SW480 (cell line): ENCODE results near the gene SART3.
"Not testable (repeated sequence)": the region's sequence is repeated elsewhere in the genome, so short reads cannot be mapped to it uniquely, and the experiment has no call there.

Experiments
- DNase-seq: peaks from one replicate; pipeline ENCODE4 v3.0.0-alpha.2; 2016; ENCODE audit warnings: low spot score

SART3 gene

DNA sequence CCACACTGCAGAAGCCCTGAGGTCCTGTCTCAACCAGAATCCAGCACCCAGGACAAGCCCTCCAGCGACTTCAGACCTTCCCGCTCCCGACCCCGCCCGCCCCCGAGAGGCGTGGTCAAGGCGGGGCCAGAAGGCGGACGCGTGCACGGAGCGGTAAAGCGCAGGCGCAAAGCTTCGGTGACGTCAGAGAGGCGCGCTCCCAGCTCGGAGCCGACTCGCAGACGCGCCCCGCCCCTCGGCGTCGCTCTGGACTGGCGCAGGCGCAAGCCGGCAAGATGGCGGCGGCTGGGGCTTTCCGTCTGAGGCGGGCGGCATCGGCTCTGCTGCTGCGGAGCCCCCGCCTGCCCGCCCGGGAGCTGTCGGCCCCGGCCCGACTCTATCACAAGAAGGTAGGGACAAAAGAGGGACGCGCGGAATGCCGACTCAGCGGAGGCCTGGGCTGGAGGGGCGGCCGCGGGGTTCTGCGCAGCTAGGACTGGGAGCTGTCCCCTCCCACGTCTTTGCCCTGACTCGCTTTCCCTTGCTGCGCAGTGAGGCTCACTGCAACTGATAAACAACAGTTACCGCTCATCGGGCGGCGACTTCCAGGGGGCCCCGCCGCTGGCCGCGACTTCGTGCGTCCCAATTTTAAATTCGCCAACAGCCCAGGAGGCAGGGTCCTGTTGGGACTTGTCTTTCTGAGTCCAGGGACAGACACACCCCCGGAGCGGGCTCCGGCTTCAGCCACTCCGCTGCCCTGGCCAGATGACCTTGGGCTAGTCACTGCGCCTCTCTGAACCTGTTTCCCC is 1.6 kb upstream of the SART3 start, which contains the start of gene ISCU:
ISCU (plus strand) TSS at position 249 of the 788 bp plus-strand sequence; CDS start at position 276, 27 bp downstream.
- peak; percentile 93 for DNase-seq

DNA sequence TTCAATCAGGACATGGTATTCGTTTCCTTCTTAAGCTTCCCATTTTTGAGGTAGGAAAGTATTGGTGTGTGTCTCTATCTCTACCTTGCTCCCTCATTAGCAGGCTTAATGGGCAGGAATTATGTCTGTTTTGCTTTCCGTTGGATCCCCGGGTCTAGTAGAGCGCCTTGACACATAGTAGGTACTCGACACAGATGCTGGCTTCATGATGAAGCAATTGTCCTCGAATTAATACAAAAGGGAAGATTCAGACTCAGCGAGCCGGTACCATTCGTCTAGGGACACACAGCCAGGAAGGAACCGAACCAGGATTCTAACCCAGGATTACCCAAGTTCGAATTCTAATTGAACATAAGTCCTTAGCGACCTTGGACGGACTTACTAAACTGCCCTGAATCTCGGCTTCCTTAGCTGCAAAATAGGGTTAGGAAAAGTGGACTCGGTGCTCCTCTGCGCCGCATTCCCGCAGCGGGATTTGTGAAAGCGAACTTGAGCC is 927 bp upstream of the SART3 start:
- peak; percentile 43 for DNase-seq

DNA sequence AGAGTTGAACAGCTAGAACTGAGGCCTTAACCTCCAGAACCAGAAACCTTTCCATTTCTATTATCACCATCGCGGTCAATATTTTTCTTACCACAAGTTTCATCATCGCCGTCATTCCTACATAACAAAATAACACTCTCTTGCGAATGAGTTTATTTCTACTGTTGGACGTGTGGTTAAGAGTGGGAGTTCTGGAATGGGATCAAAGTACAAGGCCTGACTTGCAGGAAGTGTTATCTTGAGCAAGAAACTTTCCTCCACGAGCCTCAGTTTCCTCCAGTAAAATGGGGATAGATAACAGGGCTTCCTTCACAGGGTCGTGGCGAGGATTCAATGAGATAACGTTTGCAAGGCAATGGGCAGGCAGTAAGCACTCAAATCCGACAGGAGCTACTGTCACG is 652 bp downstream of the SART3 start:
- peak; percentile 70 for DNase-seq

DNA sequence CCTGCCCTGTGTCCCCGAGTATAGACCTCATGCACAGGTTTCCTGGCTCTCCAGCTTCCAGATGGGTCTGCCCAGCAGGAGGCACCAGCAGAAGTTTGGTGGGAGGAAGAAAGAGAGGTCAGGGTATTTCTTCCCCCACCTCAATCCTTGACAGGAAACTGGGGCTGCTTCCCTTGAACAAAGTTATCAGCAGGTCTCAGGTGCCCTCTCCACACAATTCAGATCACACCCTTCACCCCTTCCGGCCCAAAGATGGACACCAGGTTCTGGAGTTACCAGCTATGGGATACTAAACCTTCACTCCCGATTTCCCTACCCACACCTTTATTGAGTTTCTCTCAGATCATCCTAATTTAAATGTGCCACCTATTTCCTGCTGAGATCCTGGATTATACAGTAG is 1.2 kb downstream of the SART3 start:
- no peak for DNase-seq

DNA sequence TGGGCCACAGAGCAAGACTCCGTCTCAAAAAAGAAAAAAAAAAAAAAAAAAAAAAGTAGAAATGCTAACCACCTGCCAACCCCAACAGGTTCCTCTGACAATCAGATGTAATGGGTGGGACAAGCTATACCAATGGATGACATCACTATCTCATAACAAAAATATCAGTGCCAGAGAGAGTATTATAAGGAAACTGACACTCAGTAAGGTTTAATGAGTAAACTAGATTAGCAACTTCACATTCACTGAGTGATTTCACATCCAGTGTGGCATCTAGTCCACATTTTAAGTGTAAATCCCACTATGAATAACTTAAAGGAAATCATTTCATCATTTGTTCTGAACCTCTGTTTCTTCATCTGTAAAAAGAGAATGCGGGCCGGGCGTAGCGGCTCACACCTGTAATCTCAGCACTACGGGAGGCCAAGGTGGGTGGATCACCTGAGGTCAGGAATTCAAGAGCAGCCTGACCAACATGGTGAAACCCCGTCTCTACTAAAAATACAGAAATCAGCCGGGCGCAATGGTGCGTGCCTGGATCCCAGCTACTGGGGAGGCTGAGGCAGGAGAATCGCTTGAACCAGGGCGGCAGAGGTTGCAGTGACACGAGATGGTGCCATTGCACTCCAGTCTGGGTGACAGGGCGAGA is 1.8 kb downstream of the SART3 start:
- DNase-seq = no peak

DNA sequence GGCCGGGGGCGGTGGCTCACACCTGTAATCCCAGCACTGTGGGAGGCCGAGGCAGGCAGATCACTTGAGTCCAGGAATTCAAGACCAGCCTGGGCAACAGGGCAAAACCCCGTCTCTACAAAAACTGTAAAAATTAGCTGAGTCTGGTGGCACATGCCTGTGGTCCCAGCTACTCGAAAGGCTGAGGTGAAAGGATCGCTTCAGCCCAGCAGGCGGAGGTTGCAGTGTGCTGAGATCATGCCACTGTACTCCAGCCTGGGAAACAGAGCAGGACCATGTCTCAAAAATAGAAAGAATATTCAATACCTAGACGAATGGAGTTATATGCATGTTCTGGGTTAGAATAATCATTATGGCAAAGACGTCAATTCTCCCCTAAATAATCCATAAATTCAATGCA is 5.6 kb downstream of the SART3 start:
- not testable (repeated sequence) for DNase-seq

DNA sequence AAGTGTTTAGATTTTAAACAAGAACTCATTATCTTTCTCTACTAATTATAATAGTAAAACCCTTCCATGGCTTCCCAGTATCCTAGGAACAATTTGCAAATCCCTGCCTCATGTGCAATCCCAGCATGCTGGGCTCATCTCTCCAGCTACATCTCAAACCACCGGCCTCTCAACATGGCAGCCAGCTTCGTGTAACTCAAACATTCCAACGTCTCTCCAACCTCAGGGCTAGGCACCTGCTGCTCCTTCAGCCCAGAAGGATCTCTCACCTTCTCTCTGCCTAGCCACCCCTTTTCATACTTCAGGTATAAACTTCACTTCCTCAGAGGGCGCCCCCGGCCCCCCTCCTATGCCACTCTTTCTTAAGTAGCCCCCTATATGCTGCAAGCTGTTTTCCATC is 7.2 kb downstream of the SART3 start:
- DNase-seq = no peak

DNA sequence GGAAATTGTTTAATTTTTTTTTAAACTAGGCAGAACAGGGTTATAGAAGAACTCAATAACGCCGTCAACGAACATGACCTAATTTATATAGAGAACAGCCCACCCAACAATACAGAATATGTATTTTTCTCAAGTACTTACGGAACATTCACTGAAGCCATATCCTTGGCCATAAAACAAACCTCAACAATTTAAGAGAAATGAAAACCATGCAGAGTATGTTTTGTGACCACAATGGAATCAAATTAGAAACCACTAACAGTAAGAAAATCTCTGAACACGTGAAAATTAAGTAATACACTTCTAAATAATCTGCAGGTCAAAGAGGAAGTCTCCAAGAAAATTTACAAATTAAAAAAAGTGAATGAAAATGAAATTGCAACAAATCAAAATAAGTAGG is 9.4 kb downstream of the SART3 start:
- DNase-seq = peak; percentile 7

DNA sequence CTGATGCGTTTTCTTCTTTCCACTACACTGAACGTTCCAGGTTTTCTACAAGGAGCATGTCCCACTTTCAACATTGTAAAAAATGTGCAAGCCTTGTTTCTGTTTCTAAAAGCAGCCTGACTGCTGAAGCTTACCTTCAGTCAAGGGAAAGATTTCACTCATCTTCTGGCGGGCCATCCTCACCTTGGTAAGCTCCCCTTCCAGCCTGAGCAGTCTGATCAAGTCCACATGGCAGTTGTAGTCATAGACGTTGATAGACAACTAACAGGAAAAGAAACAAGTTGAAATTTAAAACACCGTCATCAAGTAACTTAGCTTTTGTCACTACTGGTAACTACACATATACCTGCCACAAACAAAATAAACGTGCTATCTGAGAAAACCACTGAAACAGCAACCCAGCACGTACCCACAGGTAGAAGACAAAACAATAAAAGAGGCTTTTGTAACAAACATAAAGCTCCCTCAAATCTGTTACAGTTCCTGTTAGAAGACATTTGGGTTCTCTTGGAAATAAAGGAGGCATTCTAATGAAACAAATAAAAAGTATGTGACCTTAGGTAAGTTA is 11.9 kb downstream of the SART3 start:
- no peak for DNase-seq

DNA sequence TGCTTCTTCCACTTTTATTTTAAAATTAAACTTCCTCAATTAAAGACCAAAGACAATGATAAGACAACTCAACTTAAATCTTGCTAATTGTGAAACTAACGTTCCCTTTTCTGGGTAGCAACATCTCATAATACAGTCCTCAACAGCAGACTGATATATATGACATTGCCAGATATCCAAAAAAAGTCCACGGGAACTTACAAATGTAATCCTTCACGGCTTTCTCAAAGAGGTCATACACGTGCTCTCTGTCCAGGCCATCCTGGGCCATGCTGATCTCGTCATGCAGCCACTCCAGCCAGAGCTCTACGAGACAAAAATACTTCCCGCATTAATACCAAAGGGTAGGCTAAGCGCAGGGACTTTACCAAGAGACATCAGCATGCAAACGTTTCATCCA is 13.3 kb downstream of the SART3 start:
- no peak for DNase-seq

DNA sequence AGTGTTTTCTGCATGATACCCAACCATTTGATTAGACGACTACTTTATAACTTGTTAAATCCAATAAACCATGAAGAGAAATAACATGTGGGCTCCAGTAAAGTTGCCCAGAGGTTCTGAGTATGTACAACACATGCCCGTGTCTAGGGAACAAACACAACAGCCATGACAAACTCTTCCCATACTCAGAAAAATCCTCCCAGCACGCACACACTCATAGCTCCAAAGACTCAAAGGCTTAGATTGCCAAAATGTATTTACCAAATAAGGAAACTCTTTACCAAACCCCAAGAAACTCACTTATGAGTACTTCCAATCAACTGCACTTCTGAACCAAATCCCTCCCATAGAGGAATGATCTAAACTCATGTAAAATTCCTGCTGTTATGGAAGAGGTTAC is 17.3 kb downstream of the SART3 start:
- no peak for DNase-seq

DNA sequence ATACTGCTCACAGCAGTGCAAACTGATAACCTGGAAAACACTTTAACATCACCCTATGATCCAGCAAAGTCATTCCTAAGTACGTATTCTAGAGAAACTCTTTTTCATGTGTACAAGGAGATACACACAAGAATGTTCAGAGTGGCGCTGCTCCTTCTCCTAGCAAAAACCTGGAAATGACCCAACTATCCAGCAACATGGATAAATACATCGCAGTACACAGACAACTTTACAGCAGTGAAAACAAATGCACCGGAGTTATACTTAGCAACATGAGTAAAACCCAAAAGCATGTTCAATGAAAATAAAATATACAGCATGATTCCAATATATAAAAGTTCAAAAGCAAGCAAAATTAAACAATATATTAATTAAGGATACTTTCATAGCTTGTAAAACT is 18.7 kb downstream of the SART3 start:
- DNase-seq = no peak

DNA sequence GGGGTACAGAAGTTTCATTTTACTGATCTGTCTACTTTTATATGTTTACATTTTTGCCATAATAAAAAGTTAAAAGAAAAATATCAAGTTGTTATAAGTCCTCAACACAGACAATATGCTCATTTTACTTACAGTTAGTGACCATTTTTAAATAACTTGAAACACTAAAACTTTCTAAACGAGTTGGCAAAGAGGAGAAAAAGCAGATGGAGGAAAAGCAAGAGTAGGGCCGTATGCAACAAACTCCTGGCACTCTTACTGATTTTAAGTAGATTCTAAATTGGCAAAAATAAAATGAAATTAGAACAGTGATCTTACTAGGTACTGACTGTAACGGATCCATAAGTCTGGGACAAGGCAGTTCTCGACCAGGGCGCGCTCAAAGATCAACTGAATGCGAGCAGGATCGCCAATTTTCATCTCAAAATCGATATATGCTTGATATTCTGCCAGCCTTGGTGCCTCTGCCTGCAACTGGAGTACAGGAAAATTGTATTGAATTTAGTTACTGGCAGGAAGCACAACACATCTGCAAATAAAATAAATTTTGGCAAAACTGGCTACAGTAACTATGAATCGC is 22.3 kb downstream of the SART3 start:
- DNase-seq = no peak

DNA sequence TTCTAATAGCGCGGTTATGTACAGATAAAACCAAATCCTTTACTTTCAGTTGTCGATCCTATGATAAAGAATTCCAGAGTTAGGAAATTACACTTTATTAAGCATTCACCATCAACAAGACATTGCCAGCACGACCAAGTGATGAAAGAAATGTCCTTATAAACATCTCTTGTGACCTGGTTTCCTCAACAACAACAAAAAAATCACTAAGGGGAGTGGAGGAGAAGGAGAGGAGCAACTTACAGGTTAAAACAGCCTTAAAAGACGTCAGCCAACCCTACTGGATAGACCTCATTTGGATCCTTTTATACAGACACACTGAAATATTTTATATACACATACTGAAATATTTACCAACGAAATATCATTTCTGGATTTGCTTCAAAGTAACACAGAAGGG is 22.8 kb downstream of the SART3 start:
- no peak for DNase-seq

DNA sequence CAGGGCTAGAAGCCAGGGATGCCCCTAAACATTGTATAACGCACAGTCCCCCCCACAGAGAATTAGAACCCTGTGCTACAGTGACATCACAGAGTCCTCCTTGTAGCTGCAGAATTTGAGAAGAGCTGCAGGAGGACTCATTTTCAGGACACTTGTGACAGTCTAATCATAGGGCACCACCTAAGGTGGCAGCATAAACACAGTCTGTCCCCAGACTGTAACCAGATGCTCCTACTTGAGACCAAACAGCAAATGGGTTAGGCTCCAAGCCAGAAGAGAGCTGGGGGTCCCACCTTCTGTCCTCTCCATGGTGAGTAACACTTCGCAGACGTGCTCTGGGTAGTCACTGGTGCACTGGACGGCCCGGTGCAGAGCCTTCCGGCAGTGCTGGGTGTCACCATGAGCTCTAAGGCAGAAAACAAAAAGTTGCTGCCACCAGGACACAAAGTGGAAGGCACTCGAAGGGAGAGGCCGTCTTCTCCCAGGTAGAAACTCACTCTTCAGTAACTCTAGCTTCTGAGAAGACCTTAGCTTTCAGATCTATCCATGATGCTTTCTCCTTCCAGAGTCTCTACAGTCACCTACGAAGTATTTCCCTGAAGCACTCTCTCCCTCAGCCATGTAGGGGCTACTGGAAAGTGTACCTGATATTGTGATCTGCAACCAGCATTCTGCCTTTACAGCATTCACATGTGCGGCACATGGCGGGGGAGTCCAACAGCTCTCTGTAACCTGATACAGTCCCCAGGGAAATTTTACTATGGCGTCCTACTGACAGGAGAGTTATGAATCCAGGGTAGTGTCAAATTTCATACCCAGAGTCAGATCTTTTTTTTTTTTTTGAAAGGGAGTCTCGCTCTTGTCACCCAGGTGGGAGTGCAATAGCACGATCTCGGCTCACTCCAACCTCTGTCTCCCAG is 28.8 kb downstream of the SART3 start:
- DNase-seq = no peak

DNA sequence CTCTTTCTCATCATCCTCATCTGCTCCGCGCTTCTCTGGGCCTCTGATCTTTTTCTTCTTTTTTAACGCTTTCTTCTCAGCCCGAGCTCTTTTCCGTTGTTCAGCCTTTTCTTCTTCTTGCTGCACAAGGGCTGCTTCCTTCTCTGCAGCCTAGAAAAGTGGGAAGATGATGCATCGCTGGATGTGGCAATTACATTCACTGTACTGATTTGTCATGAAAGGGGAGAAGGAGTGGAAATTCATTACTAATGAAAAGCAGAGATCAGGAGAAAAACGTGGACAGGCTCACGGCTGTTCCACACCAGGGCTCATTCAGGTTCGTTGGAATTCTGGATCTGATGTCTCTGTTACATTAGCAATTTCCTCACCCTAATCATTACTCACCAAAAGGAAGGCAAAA is 30.8 kb downstream of the SART3 start:
- no peak for DNase-seq

DNA sequence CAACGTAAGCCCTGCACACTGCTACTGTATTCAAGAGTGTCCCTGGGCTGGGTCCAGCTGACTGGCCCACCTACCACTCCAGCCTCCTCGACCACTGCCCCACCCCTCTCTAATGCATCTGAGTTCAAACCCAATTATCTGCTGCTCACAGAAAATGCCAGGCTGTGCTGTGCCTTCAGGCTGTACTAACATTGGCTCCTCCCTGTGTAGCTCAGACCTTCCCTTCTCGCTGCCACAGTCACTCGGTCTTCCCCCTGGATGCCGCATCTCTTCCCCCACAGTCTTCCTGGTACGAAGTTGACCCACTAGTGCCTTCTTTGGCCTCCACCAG is 33.8 kb downstream of the SART3 start:
- no peak for DNase-seq

DNA sequence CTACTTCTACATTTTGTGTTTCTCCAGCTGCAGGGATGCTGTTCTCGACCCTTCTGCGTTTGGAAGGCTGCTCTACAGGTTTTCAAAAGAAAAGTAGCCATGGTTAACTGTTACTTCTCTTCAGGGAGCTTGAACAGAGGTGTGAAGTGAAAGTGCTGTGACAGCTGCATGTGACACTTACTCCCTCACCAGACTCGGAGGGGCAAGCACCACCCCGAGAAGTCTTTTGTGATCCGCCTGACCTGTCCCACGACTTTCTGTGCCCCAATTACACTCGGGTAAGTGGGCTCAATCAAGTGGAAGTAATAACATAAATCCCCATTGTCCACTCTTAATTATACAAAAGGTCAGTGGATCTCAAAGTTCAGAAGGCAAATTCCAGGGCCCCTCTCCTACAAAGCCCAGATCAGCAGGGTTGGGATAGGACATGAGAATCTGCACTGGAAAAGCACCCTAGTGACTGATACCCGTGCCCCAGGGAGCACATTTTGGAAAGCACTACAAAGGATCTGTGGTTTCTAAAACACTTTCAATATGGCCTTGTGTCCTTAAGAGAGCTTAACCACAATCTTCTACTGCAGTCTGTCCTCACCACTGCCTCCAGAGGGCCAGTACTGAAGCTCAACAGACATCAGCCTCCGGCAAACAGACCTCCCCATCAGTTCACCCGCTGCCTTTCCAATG is 34.3 kb downstream of the SART3 start:
- peak; percentile 16 for DNase-seq

DNA sequence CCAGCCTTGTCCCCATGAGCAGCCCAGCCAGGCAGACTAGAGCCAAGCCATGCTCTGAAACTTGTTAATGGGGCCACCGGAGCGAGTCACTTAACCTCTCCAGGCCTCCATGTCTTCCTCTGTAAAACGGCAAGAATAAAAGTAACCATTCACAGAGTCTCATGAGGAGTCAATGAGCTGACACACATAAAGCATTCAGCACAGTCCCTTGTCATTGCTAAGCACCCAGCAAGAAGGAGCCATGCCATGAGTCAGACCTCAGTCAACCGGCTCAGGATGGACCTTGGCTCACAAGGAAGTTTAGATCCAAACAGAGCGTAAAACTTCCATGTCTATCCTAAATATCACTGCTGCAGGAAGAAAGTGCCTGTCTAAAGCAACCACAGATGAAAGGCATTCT is 35.3 kb downstream of the SART3 start:
- DNase-seq = no peak

DNA sequence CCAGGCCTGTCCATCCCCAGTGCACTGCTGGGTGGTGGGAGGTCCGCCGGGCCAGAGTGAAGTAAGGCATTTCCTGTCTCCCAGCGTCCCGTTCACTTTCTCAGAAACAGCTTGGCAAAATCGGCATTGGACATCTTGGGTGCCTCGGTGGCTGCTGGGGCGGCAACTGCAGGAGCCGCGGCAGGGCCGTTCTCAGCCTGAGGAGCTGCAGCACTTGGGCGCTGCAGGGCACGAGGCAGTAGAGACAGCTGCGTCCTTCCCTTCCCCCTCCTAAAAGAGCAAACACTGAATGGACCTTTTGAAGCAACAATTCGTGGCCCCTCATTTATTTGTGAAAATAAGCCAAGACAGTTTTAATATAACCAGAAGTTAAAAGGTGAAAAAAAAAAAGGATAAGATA is 37.6 kb downstream of the SART3 start:
- DNase-seq = no peak

DNA sequence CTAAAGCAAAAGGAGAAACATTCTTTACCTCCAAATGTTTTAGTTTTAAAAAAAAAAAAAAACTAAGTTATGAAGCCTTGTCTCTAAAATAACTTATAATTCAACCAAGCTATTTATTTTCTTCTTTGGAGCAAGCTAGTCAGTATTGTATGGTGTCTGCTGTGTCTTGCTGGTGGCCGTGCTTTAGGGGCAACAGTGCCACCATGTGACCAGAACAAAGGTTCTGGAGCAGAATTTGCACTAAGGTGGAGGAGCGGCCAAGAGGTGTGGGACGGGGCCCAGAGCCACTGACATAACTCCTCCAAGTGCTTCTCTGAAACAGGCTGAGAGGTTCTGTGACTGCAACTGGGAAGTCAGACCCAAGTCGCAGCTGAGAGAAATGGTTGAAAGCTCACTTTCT is 41.4 kb downstream of the SART3 start:
- peak; percentile 14 for DNase-seq
